ENCODE data around the gene USF1.

- TF ChIP-seq POLR2A (IDR thresholded peaks at IDR 0.05; ENCODE audit: low read depth, low read length) (no peak), TAF1 (IDR thresholded peaks at IDR 0.05; ENCODE audit: low read depth, low read length) (no peak), POLR2AphosphoS5 (IDR thresholded peaks at IDR 0.05; ENCODE audit: low read depth, low read length) (no peak), POU2F2 (IDR thresholded peaks at IDR 0.05; ENCODE audit: low read depth, low read length) (no peak)
Observed at GRCh38 chr1:161054805-161055204, 9.0 kb upstream of the USF1 start.
